ENCODE measurements around the gene PKD2L1. TPM values are rescaled to one million over a fixed set of nuclear protein-coding genes. Genes with fewer than 3 reads are reported as not detected.

PKD2L1 gene
- total and polyA plus RNA-seq, 7 donors, result not detected

DNA sequence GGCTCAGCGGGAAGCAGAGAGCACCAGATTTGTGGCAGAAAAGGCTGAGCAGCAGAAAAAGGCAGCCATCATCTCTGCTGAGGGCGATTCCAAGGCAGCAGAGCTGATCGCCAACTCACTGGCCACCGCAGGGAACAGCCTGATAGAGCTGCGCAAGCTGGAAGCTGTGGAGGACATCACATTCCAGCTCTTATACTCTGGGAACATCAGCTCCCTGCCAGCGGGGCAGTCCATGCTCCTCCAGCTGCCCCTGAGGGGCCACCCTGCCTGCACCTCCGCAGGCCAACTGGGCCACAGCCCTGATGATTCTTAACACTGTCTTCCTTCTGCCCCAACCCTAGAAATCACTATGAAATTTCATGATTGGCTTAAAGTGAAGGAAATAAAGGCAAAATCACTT lies 81.2 kb downstream of the PKD2L1 start:
- DNase-seq, result no peak
- 95 to 97% (median 95%) methylated on average over 7 of the region's 7 CpGs for WGBS, 3 donors
- ATAC-seq, result no peak
- TF ChIP-seq, protein P1, sequence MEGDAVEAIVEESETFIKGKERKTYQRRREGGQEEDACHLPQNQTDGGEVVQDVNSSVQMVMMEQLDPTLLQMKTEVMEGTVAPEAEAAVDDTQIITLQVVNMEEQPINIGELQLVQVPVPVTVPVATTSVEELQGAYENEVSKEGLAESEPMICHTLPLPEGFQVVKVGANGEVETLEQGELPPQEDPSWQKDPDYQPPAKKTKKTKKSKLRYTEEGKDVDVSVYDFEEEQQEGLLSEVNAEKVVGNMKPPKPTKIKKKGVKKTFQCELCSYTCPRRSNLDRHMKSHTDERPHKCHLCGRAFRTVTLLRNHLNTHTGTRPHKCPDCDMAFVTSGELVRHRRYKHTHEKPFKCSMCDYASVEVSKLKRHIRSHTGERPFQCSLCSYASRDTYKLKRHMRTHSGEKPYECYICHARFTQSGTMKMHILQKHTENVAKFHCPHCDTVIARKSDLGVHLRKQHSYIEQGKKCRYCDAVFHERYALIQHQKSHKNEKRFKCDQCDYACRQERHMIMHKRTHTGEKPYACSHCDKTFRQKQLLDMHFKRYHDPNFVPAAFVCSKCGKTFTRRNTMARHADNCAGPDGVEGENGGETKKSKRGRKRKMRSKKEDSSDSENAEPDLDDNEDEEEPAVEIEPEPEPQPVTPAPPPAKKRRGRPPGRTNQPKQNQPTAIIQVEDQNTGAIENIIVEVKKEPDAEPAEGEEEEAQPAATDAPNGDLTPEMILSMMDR (IDR thresholded peaks at IDR 0.05), result no peak
- Histone ChIP-seq H3K27ac (no peak overlapping the region), H3K27me3 (ENCODE audit: insufficient read depth in 3 of 3, low read length in 2 of 3) (no peaks in the 10 kb centered on the region), H3K4me1 (no peaks in the 10 kb centered on the region), H3K4me3 (no peak overlapping the region), H3K36me3 (ENCODE audit: insufficient read depth in 1 of 2, low read depth in 1 of 2) (peaks cover 18 to 100% of the 10 kb centered on the region in 2 donors), H3K9me3 (no peaks in the 10 kb centered on the region)
- intact Hi-C loops (cut with DNase I), result no loop called here

DNA sequence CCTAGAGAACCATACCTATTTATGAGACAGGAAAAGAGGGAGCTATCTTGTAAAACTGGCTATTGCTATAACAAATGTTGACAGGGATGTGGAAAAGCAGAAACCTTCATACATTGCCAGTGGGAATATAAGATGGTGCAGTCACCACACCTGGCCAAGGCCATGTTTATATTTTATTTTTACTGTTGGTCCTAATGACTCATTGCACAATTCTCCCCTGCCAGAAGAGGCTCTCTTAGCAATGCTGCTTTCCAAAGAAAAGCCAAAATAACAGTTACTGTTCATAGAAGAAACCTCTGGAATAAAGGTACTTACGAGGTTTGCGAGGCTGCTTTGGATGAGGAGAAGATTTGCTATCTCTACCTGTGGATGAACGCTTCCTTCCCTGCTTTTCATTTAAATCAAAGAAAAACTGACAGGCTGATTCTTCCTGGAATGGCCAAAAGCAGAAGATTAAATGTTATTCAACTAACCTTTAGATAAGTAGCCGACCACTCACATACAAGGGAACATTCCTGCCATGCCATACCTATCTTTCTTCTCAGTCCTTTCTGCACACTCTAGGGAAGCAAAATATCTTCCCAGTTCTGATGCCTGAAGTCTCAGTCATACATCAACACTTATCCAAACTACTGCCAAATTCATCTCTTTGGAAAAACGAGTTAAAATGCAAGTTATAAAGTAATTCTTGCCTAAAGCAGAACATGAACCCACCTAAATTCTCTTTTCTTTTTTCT lies 84.4 kb downstream of the PKD2L1 start:
- intact Hi-C loops (cut with DNase I), result no loop called here
- no peak overlapping the region for H3K4me3 ChIP-seq
- DNase-seq, result no peak
- TF ChIP-seq, protein P1 (IDR thresholded peaks at IDR 0.05), result no peak
- no peaks in the 10 kb centered on the region for H3K27me3 ChIP-seq (ENCODE audit: insufficient read depth in 3 of 3, low read length in 2 of 3)
- H3K36me3 ChIP-seq (ENCODE audit: insufficient read depth in 1 of 2, low read depth in 1 of 2), result peaks cover 11 to 100% of the 10 kb centered on the region in 2 donors
- no peaks in the 10 kb centered on the region for H3K4me1 ChIP-seq
- no peak for ATAC-seq
- 90 to 95% (median 93%) methylated on average over 5 of the region's 5 CpGs for WGBS, 3 donors
- no peak overlapping the region for H3K27ac ChIP-seq
- no peaks in the 10 kb centered on the region for H3K9me3 ChIP-seq

DNA sequence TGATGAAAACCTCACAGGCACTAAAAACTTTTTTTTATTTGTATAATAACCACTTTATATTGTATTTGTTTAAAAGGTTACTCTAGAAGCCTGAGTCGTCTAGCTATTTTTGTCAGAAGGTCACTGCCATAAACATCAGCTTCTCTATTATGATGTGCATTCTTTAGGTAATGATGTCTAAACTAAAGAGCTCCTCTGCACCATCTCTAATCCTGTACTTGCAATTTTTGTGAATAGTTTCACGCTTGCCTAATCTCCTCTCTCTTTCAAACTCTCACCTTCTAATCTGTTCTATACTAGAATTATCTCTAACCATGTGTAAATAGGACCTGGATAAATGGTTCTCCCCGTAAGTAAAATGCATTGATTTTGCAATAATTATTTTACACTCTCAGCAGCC lies 90.2 kb downstream of the PKD2L1 start:
- no peak overlapping the region for H3K4me3 ChIP-seq
- H3K9me3 ChIP-seq, result no peaks in the 10 kb centered on the region
- H3K27me3 ChIP-seq (ENCODE audit: insufficient read depth in 3 of 3, low read length in 2 of 3), result no peaks in the 10 kb centered on the region
- TF ChIP-seq, protein P1 (IDR thresholded peaks at IDR 0.05), result no peak
- H3K4me1 ChIP-seq, result no peaks in the 10 kb centered on the region
- no peak for ATAC-seq
- no peak for DNase-seq
- intact Hi-C loops (cut with DNase I), result no loop called here
- WGBS, 3 donors, result 94 to 95% (median 94%) methylated on average over 3 of the region's 3 CpGs
- H3K27ac ChIP-seq, result no peak overlapping the region
- H3K36me3 ChIP-seq (ENCODE audit: insufficient read depth in 1 of 2, low read depth in 1 of 2), result peaks cover 13 to 98% of the 10 kb centered on the region in 2 donors

GRCh38 chr10:100238429-100238828 lies 91.6 kb downstream of the PKD2L1 start:
- intact Hi-C loops (cut with DNase I), result no loop called here

More at GRCh38 chr10:100238429-100238828, 91.6 kb downstream of the PKD2L1 start:
- no peaks in the 10 kb centered on the region for H3K27me3 ChIP-seq (ENCODE audit: insufficient read depth in 3 of 3, low read length in 2 of 3)
- no peak for DNase-seq
- H3K4me3 ChIP-seq, result no peak overlapping the region
- WGBS, 3 donors, result 95 to 98% (median 96%) methylated on average over 7 of the region's 7 CpGs
- H3K36me3 ChIP-seq (ENCODE audit: insufficient read depth in 1 of 2, low read depth in 1 of 2), result peaks cover 15 to 98% of the 10 kb centered on the region in 2 donors
- ATAC-seq, result no peak
- no peaks in the 10 kb centered on the region for H3K4me1 ChIP-seq
- no peaks in the 10 kb centered on the region for H3K9me3 ChIP-seq
- TF ChIP-seq, protein P1 (IDR thresholded peaks at IDR 0.05), result no peak
- H3K27ac ChIP-seq, result no peak overlapping the region

Other genes starting within 250 kb of the PKD2L1 start
- not detected for gene CPN1, start 248.4 kb downstream of the PKD2L1 start, total RNA-seq
- gene CPN1, start 248.4 kb downstream of the PKD2L1 start, polyA plus RNA-seq, result not detected
- gene ERLIN1, start 144.2 kb downstream of the PKD2L1 start, total RNA-seq, result 10 to 100 TPM in 2 of 4 donors, 1 to 10 TPM in 2; 8.3 to 11.6 (median 10.0) TPM
- gene ERLIN1, start 144.2 kb downstream of the PKD2L1 start, polyA plus RNA-seq, result 10 to 100 TPM in 2 of 3 donors, 1 to 10 TPM in 1; 6.8 to 15.2 (median 14.3) TPM
- gene CHUK, start 100.6 kb downstream of the PKD2L1 start, total RNA-seq, result 10 to 100 TPM in 3 of 4 donors, 1 to 10 TPM in 1; 8.8 to 23.1 (median 15.3) TPM
- 10 to 100 TPM in 1 of 3 donors, 1 to 10 TPM in 2; 8.8 to 32.2 (median 9.5) TPM for gene CHUK, start 100.6 kb downstream of the PKD2L1 start, polyA plus RNA-seq
- 10 to 100 TPM in 2 of 4 donors, 1 to 10 TPM in 2; 9.5 to 16.0 (median 12.7) TPM for gene CWF19L1, start 62.6 kb downstream of the PKD2L1 start, total RNA-seq
- 10 to 100 TPM; 10.6 to 24.6 (median 13.5) TPM for gene CWF19L1, start 62.6 kb downstream of the PKD2L1 start, polyA plus RNA-seq
- 10 to 100 TPM; 36.5 to 89.0 (median 64.4) TPM for gene BLOC1S2, start 43.5 kb downstream of the PKD2L1 start, total RNA-seq
- gene BLOC1S2, start 43.5 kb downstream of the PKD2L1 start, polyA plus RNA-seq, result 100 to 1,000 TPM in 1 of 3 donors, 10 to 100 TPM in 2; 81.2 to 318 (median 89.6) TPM
- 10 to 100 TPM in 3 of 4 donors, 1 to 10 TPM in 1; 2.3 to 18.4 (median 12.8) TPM for gene SCD, start 17.0 kb upstream of the PKD2L1 start, total RNA-seq
- gene SCD, start 17.0 kb upstream of the PKD2L1 start, polyA plus RNA-seq, result 1 to 10 TPM; 1.1 to 9.5 (median 2.1) TPM
- gene WNT8B, start 132.8 kb upstream of the PKD2L1 start, total RNA-seq, result not detected
- not detected for gene WNT8B, start 132.8 kb upstream of the PKD2L1 start, polyA plus RNA-seq
- 1 to 10 TPM; 2.9 to 6.7 (median 5.8) TPM for gene SEC31B, start 189.6 kb upstream of the PKD2L1 start, total RNA-seq
- gene SEC31B, start 189.6 kb upstream of the PKD2L1 start, polyA plus RNA-seq, result 1 to 10 TPM; 2.0 to 3.7 (median 2.3) TPM
- 100 to 1,000 TPM; 168 to 250 (median 208) TPM for gene NDUFB8, start 199.6 kb upstream of the PKD2L1 start, total RNA-seq
- 100 to 1,000 TPM; 221 to 383 (median 348) TPM for gene NDUFB8, start 199.6 kb upstream of the PKD2L1 start, polyA plus RNA-seq
- gene HIF1AN, start 205.7 kb upstream of the PKD2L1 start, total RNA-seq, result 100 to 1,000 TPM in 2 of 4 donors, 10 to 100 TPM in 2; 64.0 to 116 (median 90.2) TPM
- gene HIF1AN, start 205.7 kb upstream of the PKD2L1 start, polyA plus RNA-seq, result 10 to 100 TPM; 15.6 to 57.9 (median 17.2) TPM

All from psoas muscle (tissue), 8 donors.